Activated naive CD4-positive, alpha-beta T cell treated with anti-CD3 and anti-CD28 coated beads, Interleukin-2, amount 50 U/mL, for 16 hours (primary cell): ENCODE results near the gene PAN3.
"Not testable (repeated sequence)": the region's sequence is repeated elsewhere in the genome, so short reads cannot be mapped to it uniquely, and the experiment has no call there.

Experiments used
- DNase-seq: peaks from one replicate; pipeline ENCODE4 v3.0.0-alpha.2; 2020

The PAN3 gene

DNA sequence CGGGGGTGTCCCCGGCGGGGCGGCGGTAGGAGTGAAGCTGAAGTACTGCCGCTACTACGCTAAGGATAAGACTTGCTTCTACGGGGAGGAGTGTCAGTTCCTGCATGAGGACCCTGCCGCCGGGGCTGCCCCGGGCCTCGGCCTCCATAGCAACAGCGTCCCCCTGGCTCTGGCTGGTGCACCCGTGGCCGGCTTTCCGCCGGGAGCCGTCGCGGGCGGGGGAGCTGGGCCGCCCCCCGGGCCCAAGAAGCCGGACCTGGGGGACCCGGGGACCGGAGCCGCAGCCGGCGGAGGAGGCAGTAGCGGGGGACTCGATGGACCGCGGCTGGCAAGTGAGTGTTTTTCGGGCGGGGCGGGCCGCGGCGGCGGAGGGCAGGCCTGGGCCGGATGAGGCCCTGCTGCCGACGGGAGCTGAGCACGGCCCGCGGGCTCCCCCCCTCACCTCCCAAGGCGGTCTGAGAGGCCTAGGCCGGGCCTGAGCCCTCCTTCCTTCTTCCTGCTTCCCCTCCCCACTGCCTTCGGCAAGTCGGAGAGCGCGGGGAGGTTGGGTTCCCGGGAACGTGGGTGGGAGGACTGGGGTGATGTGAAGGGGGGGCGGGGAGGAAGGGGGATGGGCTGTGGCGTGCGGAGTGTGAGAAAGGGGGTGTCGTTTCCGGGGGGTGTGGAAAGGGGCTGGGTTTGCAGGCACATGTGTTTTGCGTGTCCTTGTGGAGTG, 568 bp downstream of the PAN3 start:
- peak; percentile 88 for DNase-seq

DNA sequence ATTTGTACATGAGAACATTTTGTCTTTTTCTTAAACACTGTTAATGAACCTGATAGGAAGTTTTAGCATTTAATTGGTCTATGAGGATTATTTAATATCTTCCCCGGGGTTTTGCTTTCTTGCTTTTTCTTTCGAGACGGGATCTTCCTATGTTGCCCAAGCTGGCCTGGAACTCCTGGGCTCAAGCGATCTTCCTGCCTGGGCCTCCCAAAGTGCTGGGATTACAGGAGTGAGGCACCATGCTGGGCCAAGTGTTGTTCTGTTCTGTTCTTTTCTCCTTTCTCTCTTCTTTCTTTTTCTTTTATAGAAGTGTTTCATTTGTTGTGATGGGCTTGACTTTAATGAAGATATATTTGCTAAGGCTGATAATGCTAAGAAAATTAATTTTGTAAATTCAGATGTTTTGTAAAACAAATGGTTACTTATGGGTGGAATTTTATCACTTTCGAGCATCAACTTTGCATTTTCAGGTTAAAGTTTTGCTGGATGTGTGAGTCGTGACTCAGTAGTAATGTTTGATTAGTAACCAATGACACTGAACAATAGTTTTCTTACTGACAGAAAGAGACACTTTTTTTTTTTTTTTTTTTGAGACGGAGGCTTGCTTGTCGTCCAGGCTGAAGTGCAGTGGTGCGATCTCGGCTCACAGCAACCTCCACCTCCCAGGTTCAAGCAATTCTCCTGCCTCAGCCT, 2.2 kb downstream of the PAN3 start:
- no peak for DNase-seq

DNA sequence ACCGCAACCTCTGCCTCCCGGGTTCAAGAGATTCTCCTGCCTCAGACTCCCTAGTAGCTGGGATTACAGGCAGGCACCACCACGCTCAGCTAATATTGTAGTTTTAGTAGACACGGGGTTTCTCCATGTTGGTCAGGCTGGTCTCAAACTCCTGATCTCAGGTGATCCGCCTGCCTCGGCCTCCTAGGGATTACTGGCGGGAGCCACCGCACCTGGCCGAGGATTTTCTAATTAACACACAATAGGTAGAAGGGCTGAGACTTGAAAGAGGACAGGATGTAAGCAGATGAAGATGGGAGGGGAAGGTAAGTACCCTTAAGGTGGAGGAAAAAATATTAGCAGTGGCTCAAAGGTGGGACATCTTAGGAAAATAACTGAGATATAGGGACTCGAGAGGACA, 3.2 kb downstream of the PAN3 start:
- DNase-seq, result not testable (repeated sequence)

DNA sequence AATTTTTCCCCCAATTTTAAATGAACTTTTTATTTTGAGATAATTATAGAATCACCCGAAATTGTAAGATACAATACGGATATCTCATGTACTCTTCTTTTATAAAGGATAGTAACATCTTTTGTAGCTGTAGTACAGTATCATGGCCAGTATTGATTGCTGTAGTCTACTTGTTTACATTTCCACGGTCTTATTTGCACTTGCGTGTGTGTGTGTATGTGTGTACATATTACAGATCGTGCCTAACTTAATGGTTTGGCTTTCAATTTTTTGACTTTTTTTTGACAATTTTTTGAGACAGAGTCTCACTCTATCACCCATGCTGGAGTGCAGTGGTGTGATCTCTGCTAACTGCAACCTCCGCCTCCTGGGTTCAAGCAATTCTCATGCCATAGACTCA, 6.7 kb downstream of the PAN3 start:
- no peak for DNase-seq

DNA sequence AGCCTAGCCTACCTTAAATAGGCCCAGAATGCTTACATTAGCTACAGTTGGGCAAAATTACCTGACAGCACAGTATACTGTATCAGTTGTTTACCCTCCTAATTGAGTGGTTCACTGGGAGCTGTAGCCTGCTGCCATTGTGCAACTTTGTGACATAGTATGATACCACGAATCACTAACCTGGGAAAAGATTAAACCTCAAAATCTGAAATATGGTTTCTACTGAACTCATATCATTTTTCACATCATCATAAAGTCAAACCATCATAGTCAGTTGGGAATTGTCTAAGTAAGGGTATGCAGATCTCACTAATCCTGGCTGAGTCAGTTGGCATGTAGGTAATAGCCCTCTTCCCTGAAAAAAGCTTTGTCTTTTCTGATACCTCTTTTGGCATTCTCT, 9.2 kb downstream of the PAN3 start:
- no peak for DNase-seq

DNA sequence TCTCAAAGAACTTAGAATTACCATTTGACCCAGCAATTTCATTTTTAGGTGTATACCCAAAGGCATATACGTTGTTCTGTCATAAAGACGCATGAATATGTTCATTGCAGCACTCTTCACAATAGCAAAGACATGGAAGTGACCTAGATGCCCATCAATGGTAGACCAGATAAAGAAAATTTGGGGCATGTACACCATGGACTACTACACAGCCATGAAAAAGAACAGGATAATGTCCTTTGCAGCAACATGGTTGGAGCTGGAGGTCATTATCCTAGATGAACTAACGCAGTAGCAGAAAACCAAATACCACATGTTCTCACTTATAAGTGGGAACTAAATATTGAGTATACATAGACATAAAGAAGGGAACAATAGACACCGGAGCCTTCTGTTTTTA, 20.7 kb downstream of the PAN3 start:
- DNase-seq, result no peak

DNA sequence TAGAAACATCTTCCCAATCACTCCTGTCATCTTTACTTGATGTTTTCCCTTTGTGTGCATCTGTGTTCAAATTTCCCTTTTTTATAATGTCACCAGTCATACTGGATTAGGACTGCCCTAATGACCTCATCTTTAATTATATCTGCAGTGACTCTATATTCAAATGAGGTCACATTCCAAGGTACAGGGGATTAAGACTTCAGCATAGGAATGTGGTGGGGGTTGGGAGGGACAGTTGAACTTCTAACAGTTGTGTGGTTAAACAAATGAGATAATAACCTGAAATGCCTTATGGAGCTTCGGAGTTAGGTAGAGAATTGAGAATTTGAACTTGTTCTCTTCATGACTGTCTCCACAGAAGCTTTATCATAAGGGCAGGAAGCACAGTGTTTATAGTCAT, 23.0 kb downstream of the PAN3 start:
- DNase-seq, result no peak

DNA sequence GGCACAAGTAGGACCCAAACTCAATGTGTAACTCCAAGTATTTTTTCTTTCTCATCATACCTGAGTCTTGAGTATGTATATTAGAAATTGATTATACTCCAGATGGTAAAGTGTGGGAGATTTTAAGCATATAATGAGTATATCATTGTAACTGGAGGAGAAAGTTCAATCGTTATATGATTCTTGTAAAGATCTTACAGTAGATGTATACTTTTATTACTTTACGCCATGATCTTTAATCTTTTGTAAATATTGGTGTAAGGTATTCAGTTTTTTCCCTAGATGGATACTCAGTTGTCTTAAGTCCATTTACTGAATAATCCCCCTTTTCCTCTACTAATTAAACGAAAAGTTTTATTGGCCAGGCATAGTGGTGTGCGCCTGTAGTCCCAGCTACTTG, 25.2 kb downstream of the PAN3 start:
- no peak for DNase-seq

DNA sequence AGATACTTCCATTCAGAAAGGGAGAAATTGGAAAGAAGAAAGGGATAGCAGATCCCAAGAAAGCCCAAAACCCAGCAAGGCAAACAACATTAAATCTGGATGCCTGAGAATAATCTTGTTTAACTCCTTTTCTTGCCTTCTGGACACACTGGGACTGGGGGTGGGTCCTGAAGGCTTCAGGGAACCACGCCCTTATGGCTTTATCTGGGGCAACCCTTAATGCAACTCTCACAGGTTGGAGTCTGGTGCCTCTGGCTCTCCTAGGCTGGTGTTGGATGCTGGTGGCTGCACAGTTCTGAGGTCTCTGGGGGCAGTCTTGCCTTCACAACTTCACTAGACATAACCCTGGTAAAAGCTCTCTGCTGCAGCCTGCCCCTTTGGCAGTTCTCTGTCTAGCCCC, 27.9 kb downstream of the PAN3 start:
- no peak for DNase-seq

DNA sequence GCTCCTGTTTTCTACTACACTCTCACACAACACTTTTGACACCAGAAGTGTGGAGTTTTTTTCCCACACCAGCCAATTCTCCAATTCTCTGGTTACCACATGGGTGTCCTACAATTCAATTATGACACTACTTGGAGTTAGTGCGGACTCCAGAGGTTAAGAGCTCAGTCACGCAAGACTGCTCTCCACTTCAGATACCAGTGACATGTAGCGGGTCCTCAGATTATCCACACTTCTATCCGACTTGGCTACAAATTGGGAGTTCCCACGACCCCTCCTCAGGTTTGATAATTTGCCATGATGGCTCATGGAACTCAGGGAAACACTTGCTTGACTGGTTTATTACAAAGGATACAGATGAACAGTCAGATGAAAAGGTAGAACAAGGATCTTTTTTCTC, 32.9 kb downstream of the PAN3 start:
- DNase-seq, result no peak

DNA sequence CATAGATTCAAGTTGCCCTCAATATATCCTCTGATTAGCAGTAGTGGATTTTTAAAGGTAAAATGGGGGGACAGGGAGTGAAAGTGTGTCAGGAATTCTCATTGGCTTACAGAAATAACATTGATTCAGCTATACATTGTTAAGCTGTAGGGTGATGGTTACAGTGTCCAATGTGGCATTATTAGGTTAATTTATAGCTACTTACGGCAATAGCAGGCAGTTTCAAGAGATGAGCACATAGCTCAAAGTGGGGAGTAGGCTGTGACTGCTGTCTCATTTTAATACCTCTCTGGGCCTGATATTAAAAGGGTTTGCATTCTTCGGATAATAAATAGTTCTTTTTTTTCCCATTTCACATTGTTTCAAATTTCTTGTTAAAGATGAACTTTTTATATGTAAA, 34.6 kb downstream of the PAN3 start:
- DNase-seq, result no peak

DNA sequence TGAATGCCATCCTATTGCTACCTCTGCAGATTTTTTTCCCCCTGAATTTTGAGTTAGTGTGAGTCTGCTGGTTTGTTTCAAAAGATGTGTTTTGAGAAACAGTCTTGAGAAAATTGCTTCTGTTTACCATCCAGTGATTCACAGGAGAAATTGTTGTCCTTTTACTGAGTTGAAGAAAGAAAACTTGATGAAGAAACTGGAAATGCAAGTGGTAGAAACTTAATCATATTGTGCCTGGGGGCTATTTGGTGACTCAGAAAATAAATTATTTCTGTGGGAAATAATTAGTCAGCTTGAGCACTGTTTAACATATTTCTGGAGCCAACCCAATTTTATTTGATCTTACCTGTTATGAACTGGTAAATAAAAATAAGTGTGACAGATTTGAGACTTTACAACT, 35.4 kb downstream of the PAN3 start:
- DNase-seq, result no peak

DNA sequence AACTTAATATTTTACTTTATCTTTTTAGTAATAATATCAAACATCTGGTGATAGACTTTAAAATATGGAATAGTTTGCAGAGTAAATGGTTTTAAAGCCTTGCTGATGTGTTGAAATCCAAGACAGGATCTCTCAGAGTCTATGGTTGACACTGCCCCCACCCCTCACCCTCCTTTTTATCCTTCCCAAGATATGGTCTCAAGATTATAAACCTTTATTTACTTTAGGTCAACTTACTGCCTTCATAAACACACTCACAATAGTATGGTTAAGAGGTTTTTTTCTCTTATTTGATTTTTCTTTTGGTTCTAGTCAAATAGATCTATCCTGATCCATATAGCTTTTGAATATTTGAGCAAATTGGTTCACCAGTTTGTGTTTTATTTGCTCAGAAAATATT, 39.0 kb downstream of the PAN3 start:
- DNase-seq, result no peak

DNA sequence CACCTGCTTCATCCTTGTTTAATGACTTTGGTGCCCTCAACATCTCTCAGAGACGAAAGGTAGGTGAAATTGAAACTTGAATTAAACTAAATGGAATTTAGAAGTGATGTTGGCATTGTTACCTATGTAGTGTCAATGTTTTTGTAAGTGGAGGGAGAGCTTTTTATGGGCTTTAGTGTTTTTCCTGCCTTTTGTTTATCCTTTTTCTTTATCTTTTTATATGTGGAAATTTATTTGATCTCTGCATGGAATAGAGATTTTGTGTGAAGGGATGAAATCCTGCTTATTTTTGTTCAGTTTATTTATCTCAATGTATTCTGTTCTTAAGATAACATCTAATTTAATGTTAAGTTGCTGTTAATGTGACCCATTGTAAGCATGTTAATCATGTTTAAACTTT, 39.5 kb downstream of the PAN3 start:
- no peak for DNase-seq

DNA sequence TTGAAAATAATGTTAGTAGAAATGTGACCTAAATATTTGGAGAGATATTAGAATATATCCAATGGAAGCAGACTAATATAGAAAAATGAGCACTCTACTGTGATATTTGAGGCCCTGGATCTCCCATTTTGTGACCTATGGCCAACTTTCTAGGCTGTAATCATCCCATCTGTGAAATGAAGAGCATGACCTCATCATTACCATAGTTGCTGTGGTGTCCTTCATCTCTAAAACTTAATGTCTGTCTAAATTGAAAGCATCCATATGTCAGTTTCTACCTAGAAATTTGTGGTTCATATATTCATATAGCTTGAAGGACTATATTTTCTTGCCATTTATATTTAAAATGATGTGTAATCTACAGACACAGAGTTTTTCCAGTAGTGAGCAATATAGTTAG, 41.6 kb downstream of the PAN3 start:
- no peak for DNase-seq

DNA sequence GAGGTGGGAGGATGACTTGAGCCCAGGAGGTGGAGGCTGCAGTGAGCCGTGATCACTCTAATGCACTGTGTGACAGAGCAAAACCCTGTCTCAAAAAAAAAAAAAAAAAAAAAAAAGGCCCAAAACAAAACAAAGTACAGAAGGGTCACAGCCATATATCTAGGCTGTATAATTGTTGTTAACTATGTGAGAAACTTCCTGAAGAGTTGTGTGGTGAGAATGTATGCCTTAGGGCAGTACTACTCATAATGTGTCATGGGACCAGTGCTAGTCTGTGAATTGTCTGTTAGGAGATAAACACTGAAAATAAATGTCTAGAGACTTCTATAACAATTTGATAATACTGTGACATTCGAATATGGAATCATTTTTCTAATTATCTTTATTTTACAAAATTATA, 43.1 kb downstream of the PAN3 start:
- DNase-seq, result no peak

DNA sequence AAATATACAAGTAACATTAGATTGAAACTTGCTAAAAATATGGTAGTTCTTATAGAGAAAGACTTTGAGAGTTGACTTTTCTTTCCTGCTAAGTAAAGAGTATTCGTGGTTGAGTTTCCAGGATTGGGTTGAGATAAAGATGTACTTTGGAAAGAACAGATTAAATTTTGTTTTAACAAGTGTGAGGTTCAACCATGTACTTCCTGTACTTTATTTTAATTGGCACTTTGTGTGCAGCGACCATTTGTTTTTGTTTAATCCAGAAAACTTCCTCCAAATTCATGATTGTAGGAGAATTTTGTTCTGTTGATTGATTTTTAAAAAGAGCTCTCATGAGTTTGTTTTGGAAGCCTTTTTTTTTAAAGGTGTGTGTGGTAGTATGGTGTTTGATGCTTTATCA, 46.9 kb downstream of the PAN3 start:
- DNase-seq, result no peak

DNA sequence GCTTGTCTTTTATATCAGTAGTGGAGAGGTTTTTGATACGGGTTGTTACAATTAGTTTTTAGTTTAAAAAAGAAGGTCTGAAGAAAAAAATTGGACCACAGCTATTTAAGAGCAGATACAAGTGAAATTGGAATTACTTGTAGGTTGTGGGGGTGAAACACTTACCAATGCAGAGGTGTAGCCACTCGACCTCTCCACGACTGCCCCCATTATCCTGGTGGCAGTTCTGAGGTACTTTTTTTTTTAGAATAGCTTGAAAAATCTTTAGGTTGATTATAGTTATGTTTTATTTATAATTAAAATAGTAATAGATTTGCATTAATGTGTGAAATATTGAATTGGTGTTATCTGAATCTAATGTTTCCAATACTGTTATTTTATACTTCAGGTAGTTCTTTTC, 60.7 kb downstream of the PAN3 start:
- no peak for DNase-seq

DNA sequence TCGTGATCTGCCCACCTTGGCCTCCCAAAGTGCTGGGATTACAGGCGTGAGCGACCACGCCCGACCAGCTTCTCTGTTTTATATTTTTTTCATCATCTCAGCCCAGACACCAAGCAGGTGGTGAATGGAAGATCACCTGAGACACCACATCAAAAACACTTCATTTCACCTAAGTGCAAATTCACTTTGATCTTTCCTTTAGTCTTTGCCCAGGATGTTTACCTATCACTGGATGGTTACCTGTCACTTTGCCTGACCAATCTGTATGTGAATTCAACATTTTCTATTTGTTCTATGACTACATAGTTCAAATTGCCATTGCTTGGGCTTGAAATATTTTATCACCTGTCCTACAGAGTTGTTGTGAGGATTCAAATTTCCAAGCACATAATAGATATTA, 65.7 kb downstream of the PAN3 start:
- DNase-seq, result no peak

DNA sequence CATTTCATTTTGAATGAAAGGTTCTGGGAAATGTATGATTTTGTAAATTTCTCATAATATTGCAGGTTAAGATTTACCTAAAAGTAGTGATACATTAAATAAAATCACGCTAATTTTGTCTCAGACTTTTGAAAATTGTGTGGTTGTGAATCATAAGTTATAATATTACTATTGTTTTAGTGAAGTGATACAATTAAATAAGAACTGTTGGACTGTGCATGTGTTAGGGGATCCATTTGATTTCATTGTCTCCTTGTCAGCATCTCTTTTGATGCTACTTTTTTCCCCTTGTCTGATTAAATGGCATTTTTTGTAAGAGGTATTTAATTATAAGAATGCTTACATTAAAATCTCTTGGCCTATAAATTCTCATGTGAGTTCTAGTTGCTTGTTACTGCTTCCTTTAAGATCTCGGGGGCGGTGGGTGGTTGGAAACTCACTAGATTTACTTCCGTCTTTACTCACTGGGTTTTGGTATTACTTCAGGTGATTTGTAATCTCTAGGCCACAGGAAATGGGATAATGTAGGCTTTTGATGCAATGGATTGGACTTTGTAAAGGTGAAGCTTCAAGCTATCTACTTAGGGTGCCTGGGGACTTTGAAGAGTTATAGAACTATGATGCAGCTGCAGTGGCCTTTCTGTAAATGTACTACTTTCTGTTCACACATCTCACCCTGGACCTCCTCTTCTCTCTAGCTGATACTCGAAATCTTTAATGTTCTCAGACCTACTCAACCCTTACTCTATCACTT, 66.5 kb downstream of the PAN3 start:
- DNase-seq, result peak; percentile 37

DNA sequence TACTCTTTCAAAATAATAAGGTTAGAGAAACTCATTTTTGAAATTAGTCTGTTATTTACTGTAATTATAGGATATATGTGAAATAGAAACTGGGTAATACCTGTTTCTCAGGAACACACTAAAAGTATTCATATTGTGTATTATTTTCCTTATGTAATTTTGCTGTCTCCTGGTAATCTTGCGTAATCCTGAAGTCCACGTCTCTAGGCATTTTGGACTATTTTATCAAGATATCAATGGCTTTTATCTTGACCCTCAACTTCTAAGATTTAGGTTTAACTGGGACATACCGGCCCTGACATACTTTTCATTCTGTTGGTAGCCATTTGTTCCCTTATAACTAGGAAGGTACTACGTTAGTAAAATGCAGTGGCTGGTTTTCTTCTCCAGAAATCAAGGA, 80.3 kb downstream of the PAN3 start:
- no peak for DNase-seq

DNA sequence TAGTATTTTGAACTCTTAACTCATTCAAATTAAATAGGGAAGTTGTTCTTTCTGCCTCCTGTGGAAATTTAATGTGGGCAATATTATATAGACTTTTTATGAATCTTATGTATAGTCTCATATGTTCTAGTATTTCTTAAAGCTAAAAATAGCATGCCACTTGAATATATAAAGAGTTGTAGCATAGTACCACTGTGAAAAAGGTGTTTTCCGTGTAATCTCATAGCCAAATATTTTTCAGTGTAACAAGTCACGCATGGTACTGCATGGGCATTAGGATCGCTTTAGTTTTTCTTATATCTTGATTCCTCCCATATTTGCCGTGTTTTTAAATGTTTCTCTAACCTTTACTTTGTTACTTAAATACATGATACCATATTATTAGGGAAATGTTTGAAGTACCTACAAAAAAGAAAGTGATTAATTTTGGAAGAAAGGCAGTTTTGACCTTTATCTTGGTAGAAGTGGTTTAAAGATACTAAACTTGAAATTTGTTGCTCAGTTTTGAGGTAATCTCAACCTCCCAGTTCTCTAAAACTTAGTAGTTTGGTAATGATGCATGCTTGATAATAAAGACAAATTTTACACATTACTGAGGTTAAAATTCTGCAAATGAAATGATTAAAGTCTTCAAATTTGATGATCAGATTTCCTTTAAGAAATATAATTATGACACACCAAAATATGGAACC, 81.2 kb downstream of the PAN3 start:
- no peak for DNase-seq

DNA sequence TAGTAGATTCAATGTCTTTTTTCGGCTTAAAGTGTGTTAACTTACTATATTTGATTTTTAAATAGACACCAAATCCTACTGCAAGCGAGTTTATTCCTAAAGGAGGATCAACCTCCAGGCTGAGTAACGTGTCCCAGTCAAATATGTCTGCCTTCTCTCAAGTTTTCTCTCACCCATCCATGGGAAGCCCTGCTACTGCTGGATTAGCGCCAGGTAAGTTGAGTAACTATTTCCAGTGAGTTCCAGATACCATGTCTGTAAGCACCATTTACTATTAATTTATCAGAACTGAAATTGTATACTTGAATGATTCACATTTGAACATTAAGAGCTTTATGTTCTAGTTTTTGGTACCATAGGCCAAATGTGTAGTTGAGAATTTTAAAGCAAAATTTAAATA, 81.8 kb downstream of the PAN3 start:
- no peak for DNase-seq
